ENCODE measurements around the gene FAM53A. TPM values are rescaled to one million over a fixed set of nuclear protein-coding genes. Genes with fewer than 3 reads are reported as not detected.

FAM53A gene
- total RNA-seq, 5 donors from 2014 or later (not counting 1 experiment from before 2014, with no cell fraction given) = 1.4 to 3.0 (median 1.9) TPM

GRCh38 chr4:1603413-1604135 lies 80.5 kb downstream of the FAM53A start:
- Histone ChIP-seq H3K9me3 (no peaks in the 10 kb centered on the region), H3K27me3 (replicated peaks in 1 of 2; ENCODE audit: control insufficient read depth in 2 of 2, extremely low read depth in 1 of 2, insufficient read depth in 2 of 2, low read length in 1 of 2) (no peaks in the 10 kb centered on the region), H3K4me3 (ENCODE audit: control insufficient read depth in 1 of 2, extremely low read depth in 1 of 2, low read length in 1 of 2) (no peak overlapping the region), H3K4me1 (ENCODE audit: control insufficient read depth in 1 of 2, extremely low read depth in 1 of 2, insufficient read depth in 2 of 2, low read length in 2 of 2) (peaks cover 0 to 34% of the 10 kb centered on the region in 2 experiments), H3K36me3 (ENCODE audit: control insufficient read depth in 2 of 2, extremely low read depth in 1 of 2, insufficient read depth in 1 of 2, low read length in 1 of 2) (no peaks in the 10 kb centered on the region), H3K27ac (ENCODE audit: low read length) (peak overlapping the region; percentile 72)
- no peak for DNase-seq
- no peak for ATAC-seq (replicated peaks in 1 of 4)
- Mint-ChIP-seq H3K4me1 (peaks cover 0 to 20% (median 15%) of the 10 kb centered on the region in 3 donors), H3K9me3 (no peaks in the 10 kb centered on the region), H3K27me3 (no peaks in the 10 kb centered on the region), H3K4me3 (peak overlapping the region in 1 of 3 donors; percentile 16), H3K27ac (peak overlapping the region in 1 of 2 donors; percentile 57), H3K36me3 (no peaks in the 10 kb centered on the region)
- POLR2A ChIA-PET = no interaction called here
- CTCF ChIA-PET = no interaction called here
- WGBS (ENCODE audit: insufficient coverage) = 86% methylated on average over 15 of the region's 17 CpGs

DNA sequence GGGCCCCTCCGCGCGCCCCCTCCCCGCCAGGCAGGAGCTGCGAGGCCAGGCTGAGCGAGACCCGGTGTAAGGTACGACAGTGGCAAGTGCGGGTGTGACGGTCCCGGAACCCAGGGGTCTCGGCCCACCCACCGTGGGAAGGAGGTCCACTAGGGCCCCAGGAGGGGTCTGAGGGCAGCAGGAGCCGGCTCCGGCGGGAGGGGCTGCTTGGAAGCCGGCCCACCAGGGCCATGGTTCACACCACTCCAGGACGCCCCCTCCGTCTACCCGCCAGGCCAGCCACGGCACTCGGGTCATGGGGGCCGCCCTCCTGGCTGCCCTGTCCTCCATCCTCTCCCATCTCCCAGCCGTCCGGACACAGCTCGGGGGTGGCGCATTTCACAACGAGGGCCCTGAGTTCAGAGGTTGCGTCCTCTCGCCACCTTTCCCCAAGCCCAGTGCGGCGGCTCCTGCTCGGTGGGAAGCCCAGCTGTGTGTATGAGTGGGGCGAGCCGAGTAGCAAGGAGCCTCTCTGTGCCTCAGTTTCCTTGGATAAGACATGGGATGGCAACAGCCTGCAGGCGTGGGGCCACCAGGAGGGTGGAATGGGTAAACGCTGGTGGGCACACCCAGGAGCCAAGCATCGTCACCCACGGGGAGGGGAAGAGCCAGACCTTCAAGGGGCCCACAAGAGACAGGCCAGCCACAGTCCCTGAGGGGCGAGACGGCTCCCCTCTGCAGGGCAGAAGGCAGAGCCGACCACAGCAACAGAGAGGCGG lies 81.3 kb downstream of the FAM53A start:
- Mint-ChIP-seq H3K4me3 (no peak overlapping the region), H3K27ac (no peak overlapping the region), H3K4me1 (peaks cover 0 to 20% (median 15%) of the 10 kb centered on the region in 3 donors), H3K36me3 (no peaks in the 10 kb centered on the region), H3K9me3 (no peaks in the 10 kb centered on the region), H3K27me3 (no peaks in the 10 kb centered on the region)
- ATAC-seq (replicated peaks in 1 of 4) (no peak), DNase-seq (peak in 1 of 35 experiments; percentile 1)
- ChIA-PET POLR2A (interaction anchor here in 1 of 2 donors (0.6 kb wide), 1 partner anchor 215 kb away, joined by 3 read pairs; no protein-coding TSS in a partner anchor), CTCF (no interaction called here)
- Histone ChIP-seq H3K9me3 (no peaks in the 10 kb centered on the region), H3K27ac (ENCODE audit: low read length) (no peak overlapping the region), H3K27me3 (replicated peaks in 1 of 2; ENCODE audit: control insufficient read depth in 2 of 2, extremely low read depth in 1 of 2, insufficient read depth in 2 of 2, low read length in 1 of 2) (no peaks in the 10 kb centered on the region), H3K4me1 (ENCODE audit: control insufficient read depth in 1 of 2, extremely low read depth in 1 of 2, insufficient read depth in 2 of 2, low read length in 2 of 2) (peaks cover 0 to 34% of the 10 kb centered on the region in 2 experiments), H3K4me3 (ENCODE audit: control insufficient read depth in 1 of 2, extremely low read depth in 1 of 2, low read length in 1 of 2) (no peak overlapping the region), H3K36me3 (ENCODE audit: control insufficient read depth in 2 of 2, extremely low read depth in 1 of 2, insufficient read depth in 1 of 2, low read length in 1 of 2) (no peaks in the 10 kb centered on the region)
- 90% methylated on average over 39 of the region's 43 CpGs for WGBS (ENCODE audit: insufficient coverage)

- ATAC-seq (replicated peaks in 1 of 4) (no peak), DNase-seq (peak in 1 of 35 experiments; percentile 5)
- Mint-ChIP-seq H3K4me1 (peaks cover 0 to 20% (median 15%) of the 10 kb centered on the region in 3 donors), H3K27ac (peak overlapping the region in 1 of 2 donors; percentile 71), H3K4me3 (no peak overlapping the region), H3K27me3 (no peaks in the 10 kb centered on the region), H3K9me3 (no peaks in the 10 kb centered on the region), H3K36me3 (no peaks in the 10 kb centered on the region)
- ChIA-PET CTCF (no interaction called here), POLR2A (interaction anchor here in 1 of 2 donors (0.6 kb wide), 1 partner anchor 215 kb away, joined by 3 read pairs; no protein-coding TSS in a partner anchor)
- no peaks in the 10 kb centered on the region for H3K36me3 ChIP-seq (ENCODE audit: control insufficient read depth in 2 of 2, extremely low read depth in 1 of 2, insufficient read depth in 1 of 2, low read length in 1 of 2)
- H3K27ac ChIP-seq (ENCODE audit: low read length) = no peak overlapping the region
- peaks cover 0 to 34% of the 10 kb centered on the region in 2 experiments for H3K4me1 ChIP-seq (ENCODE audit: control insufficient read depth in 1 of 2, extremely low read depth in 1 of 2, insufficient read depth in 2 of 2, low read length in 2 of 2)
- no peak overlapping the region for H3K4me3 ChIP-seq (ENCODE audit: control insufficient read depth in 1 of 2, extremely low read depth in 1 of 2, low read length in 1 of 2)
- peaks cover 0 to 3% of the 10 kb centered on the region in 2 experiments for H3K27me3 ChIP-seq (replicated peaks in 1 of 2; ENCODE audit: control insufficient read depth in 2 of 2, extremely low read depth in 1 of 2, insufficient read depth in 2 of 2, low read length in 1 of 2)
- WGBS (ENCODE audit: insufficient coverage) = 95% methylated on average over 12 of the region's 23 CpGs
- H3K9me3 ChIP-seq = no peaks in the 10 kb centered on the region
Measured at GRCh38 chr4:1601852-1602654, 82.1 kb downstream of the FAM53A start.

- no peaks in the 10 kb centered on the region for H3K9me3 Mint-ChIP-seq
- H3K4me1 Mint-ChIP-seq = peaks cover 0 to 16% (median 13%) of the 10 kb centered on the region in 3 donors
- ATAC-seq (replicated peaks in 1 of 4) = no peak
- no CpG with 5 or more reads among the region's 6 CpGs for WGBS (ENCODE audit: insufficient coverage)
- CTCF ChIA-PET = interaction anchor here in 1 of 2 donors (0.5 kb wide), 1 partner anchor 34 kb away, joined by 6 read pairs; no protein-coding TSS in a partner anchor
- no peak for DNase-seq
- H3K27ac ChIP-seq (ENCODE audit: low read length) = no peak overlapping the region
- H3K27me3 ChIP-seq (replicated peaks in 1 of 2; ENCODE audit: control insufficient read depth in 2 of 2, extremely low read depth in 1 of 2, insufficient read depth in 2 of 2, low read length in 1 of 2) = peaks cover 0 to 3% of the 10 kb centered on the region in 2 experiments
- POLR2A ChIA-PET = no interaction called here
- H3K9me3 ChIP-seq = no peaks in the 10 kb centered on the region
- no peaks in the 10 kb centered on the region for H3K27me3 Mint-ChIP-seq
- no peak overlapping the region for H3K4me3 Mint-ChIP-seq
- peaks cover 0 to 30% of the 10 kb centered on the region in 2 experiments for H3K4me1 ChIP-seq (ENCODE audit: control insufficient read depth in 1 of 2, extremely low read depth in 1 of 2, insufficient read depth in 2 of 2, low read length in 2 of 2)
- no peaks in the 10 kb centered on the region for H3K36me3 ChIP-seq (ENCODE audit: control insufficient read depth in 2 of 2, extremely low read depth in 1 of 2, insufficient read depth in 1 of 2, low read length in 1 of 2)
- H3K4me3 ChIP-seq (ENCODE audit: control insufficient read depth in 1 of 2, extremely low read depth in 1 of 2, low read length in 1 of 2) = no peak overlapping the region
- no peaks in the 10 kb centered on the region for H3K36me3 Mint-ChIP-seq
- H3K27ac Mint-ChIP-seq = no peak overlapping the region
Measured at GRCh38 chr4:1601533-1601835, 82.6 kb downstream of the FAM53A start.

DNA sequence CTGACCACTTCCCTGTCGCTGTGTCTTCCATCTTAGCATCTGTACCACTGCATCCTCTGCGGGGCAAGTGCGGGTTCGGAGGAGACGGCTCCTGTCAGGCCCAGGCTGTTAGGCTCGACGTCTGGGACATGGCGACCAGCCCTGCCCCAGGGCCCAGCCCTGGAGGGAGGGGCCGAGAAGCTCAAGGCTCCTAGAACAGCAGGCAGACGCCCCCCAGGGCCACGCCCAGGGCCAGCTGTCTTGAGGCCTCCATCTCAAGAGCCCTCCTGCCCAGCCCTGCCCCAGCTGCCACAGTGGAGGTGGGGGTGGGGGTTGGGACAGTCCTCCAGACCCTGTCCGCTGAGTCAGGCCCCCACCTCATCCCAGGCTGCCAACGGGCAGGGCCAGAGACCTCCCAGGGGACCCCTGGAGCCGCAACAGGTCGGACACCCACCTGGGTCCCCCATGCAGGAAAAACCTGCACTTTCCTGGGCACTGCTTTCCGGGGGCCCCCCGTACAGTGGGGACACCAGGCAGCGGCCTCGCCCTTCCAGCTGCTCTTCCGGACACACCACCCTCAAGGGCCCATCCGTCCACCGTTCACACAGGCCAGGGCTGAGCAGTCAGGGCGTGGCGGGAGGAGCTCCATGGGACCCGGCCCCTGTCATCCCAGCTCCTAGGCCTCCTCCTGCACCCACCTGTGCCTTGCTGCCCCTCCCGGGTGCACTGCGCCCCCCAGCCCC lies 83.1 kb downstream of the FAM53A start:
- WGBS (ENCODE audit: insufficient coverage) = 95% methylated on average over 6 of the region's 27 CpGs
- no peaks in the 10 kb centered on the region for H3K9me3 ChIP-seq
- peaks cover 0 to 3% of the 10 kb centered on the region in 2 experiments for H3K27me3 ChIP-seq (replicated peaks in 1 of 2; ENCODE audit: control insufficient read depth in 2 of 2, extremely low read depth in 1 of 2, insufficient read depth in 2 of 2, low read length in 1 of 2)
- Mint-ChIP-seq H3K27ac (no peak overlapping the region), H3K36me3 (no peaks in the 10 kb centered on the region), H3K4me1 (peaks cover 0 to 12% (median 9%) of the 10 kb centered on the region in 3 donors), H3K27me3 (no peaks in the 10 kb centered on the region), H3K4me3 (no peak overlapping the region), H3K9me3 (no peaks in the 10 kb centered on the region)
- H3K36me3 ChIP-seq (ENCODE audit: control insufficient read depth in 2 of 2, extremely low read depth in 1 of 2, insufficient read depth in 1 of 2, low read length in 1 of 2) = no peaks in the 10 kb centered on the region
- H3K4me1 ChIP-seq (ENCODE audit: control insufficient read depth in 1 of 2, extremely low read depth in 1 of 2, insufficient read depth in 2 of 2, low read length in 2 of 2) = peaks cover 0 to 24% of the 10 kb centered on the region in 2 experiments
- ChIA-PET POLR2A (no interaction called here), CTCF (interaction anchor here in 1 of 2 donors (0.5 kb wide), 1 partner anchor 35 kb away, joined by 6 read pairs; no protein-coding TSS in a partner anchor)
- DNase-seq (peak in 1 of 35 experiments; percentile 2), ATAC-seq (replicated peaks in 1 of 4) (no peak)
- no peak overlapping the region for H3K4me3 ChIP-seq (ENCODE audit: control insufficient read depth in 1 of 2, extremely low read depth in 1 of 2, low read length in 1 of 2)
- no peak overlapping the region for H3K27ac ChIP-seq (ENCODE audit: low read length)
